ENCODE results near the gene HESX1. TPM values are rescaled to one million over a fixed set of nuclear protein-coding genes. Genes with fewer than 3 reads are reported as not detected.

Gene HESX1
- total and polyA plus RNA-seq, 2 donors from 2014 or later = 0.79 to 2.1 TPM

GRCh38 chr3:57169108-57169507 is 30.7 kb downstream of the HESX1 start:
- Histone ChIP-seq H3K27me3 (ENCODE audit: control insufficient read depth, insufficient read depth, low read length) (no peaks in the 10 kb centered on the region), H3K27ac (ENCODE audit: low read depth in 2 of 2, low read length in 2 of 2) (no peak overlapping the region), H3K9ac (ENCODE audit: low read length in 3 of 3) (no peak overlapping the region), H3K36me3 (ENCODE audit: control insufficient read depth in 2 of 3, insufficient read depth in 3 of 3, low read length in 3 of 3) (no peaks in the 10 kb centered on the region), H3K9me3 (ENCODE audit: control insufficient read depth in 2 of 3, insufficient read depth in 1 of 3, low read length in 3 of 3) (no peaks in the 10 kb centered on the region), H3K4me3 (ENCODE audit: low read length in 3 of 3) (no peak overlapping the region), H3K4me1 (ENCODE audit: control insufficient read depth in 2 of 3, insufficient read depth in 2 of 3, low read depth in 1 of 3, low read length in 3 of 3) (peaks cover 0 to 13% (median 12%) of the 10 kb centered on the region in 3 donors)
- TF ChIP-seq, protein P1, sequence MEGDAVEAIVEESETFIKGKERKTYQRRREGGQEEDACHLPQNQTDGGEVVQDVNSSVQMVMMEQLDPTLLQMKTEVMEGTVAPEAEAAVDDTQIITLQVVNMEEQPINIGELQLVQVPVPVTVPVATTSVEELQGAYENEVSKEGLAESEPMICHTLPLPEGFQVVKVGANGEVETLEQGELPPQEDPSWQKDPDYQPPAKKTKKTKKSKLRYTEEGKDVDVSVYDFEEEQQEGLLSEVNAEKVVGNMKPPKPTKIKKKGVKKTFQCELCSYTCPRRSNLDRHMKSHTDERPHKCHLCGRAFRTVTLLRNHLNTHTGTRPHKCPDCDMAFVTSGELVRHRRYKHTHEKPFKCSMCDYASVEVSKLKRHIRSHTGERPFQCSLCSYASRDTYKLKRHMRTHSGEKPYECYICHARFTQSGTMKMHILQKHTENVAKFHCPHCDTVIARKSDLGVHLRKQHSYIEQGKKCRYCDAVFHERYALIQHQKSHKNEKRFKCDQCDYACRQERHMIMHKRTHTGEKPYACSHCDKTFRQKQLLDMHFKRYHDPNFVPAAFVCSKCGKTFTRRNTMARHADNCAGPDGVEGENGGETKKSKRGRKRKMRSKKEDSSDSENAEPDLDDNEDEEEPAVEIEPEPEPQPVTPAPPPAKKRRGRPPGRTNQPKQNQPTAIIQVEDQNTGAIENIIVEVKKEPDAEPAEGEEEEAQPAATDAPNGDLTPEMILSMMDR (IDR thresholded peaks at IDR 0.05; ENCODE audit: borderline replicate concordance, extremely low read depth, insufficient read depth) = no peak
- peak in 2 of 5 donors; percentile 48 to 54 for DNase-seq
- no peak for FAIRE-seq
- intact Hi-C loops (cut with DNase I) = no loop called here

DNA sequence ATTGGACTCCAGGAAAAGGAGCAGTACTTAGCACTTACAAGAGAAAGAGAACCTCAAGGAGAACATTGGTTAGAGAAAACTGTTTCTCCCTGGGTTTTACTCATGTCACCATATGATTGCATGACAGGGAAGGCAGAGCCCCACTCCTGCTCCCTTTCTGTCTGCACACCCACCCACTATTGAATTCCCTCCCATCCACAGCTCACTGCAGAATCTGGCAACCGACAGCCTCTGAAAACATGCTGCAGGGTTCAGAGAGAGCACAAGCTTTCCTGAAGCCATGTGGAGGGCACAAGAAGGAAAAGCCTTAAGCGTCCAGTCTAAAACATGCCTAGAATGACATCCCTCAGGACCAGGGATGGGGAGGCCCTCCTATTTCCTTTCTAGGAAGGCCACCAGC is 31.6 kb downstream of the HESX1 start:
- intact Hi-C loops (cut with DNase I) = no loop called here
- no peak for FAIRE-seq

DNA sequence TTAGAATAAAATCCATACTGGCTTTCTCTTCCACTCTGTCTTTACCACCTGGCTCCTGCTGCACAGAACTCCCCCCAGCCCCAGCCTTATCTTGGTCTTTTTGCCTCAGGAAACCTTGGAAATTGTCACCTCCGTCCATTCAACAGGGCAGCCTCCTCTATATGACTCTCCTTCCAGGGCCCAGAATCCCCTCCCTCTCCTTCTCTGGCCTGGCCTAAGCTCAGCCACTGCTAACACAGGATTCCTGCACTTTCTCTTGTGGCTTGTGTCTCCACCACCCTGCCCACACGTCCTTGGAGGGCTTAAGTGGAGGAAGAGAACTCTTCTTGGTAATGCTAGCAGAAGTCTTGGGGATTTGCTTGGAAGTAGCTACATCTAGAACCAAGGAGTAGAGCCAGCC is 33.1 kb downstream of the HESX1 start:
- no peak overlapping the region for H3K9ac ChIP-seq (ENCODE audit: low read length in 3 of 3)
- no peaks in the 10 kb centered on the region for H3K9me3 ChIP-seq (ENCODE audit: control insufficient read depth in 2 of 3, insufficient read depth in 1 of 3, low read length in 3 of 3)
- no peaks in the 10 kb centered on the region for H3K36me3 ChIP-seq (ENCODE audit: control insufficient read depth in 2 of 3, insufficient read depth in 3 of 3, low read length in 3 of 3)
- H3K27ac ChIP-seq (ENCODE audit: low read depth in 2 of 2, low read length in 2 of 2) = no peak overlapping the region
- intact Hi-C loops (cut with DNase I) = no loop called here
- peaks cover 9 to 28% (median 25%) of the 10 kb centered on the region in 3 donors for H3K4me1 ChIP-seq (ENCODE audit: control insufficient read depth in 2 of 3, insufficient read depth in 2 of 3, low read depth in 1 of 3, low read length in 3 of 3)
- TF ChIP-seq, protein P1 (IDR thresholded peaks at IDR 0.05; ENCODE audit: borderline replicate concordance, extremely low read depth, insufficient read depth) = no peak
- FAIRE-seq = no peak
- no peak overlapping the region for H3K4me3 ChIP-seq (ENCODE audit: low read length in 3 of 3)
- no peak for DNase-seq
- H3K27me3 ChIP-seq (ENCODE audit: control insufficient read depth, insufficient read depth, low read length) = no peaks in the 10 kb centered on the region

More for the DNA sequence above, 31.6 kb downstream of the HESX1 start:
- H3K4me1 ChIP-seq (ENCODE audit: control insufficient read depth in 2 of 3, insufficient read depth in 2 of 3, low read depth in 1 of 3, low read length in 3 of 3) = peaks cover 2 to 19% (median 13%) of the 10 kb centered on the region in 3 donors
- no peak overlapping the region for H3K4me3 ChIP-seq (ENCODE audit: low read length in 3 of 3)
- H3K9ac ChIP-seq (ENCODE audit: low read length in 3 of 3) = no peak overlapping the region
- no peaks in the 10 kb centered on the region for H3K36me3 ChIP-seq (ENCODE audit: control insufficient read depth in 2 of 3, insufficient read depth in 3 of 3, low read length in 3 of 3)
- no peaks in the 10 kb centered on the region for H3K9me3 ChIP-seq (ENCODE audit: control insufficient read depth in 2 of 3, insufficient read depth in 1 of 3, low read length in 3 of 3)
- no peak overlapping the region for H3K27ac ChIP-seq (ENCODE audit: low read depth in 2 of 2, low read length in 2 of 2)
- no peaks in the 10 kb centered on the region for H3K27me3 ChIP-seq (ENCODE audit: control insufficient read depth, insufficient read depth, low read length)
- TF ChIP-seq, protein P1 (IDR thresholded peaks at IDR 0.05; ENCODE audit: borderline replicate concordance, extremely low read depth, insufficient read depth) = no peak
- no peak for DNase-seq

- Histone ChIP-seq H3K4me3 (ENCODE audit: low read length in 3 of 3) (no peak overlapping the region), H3K4me1 (ENCODE audit: control insufficient read depth in 2 of 3, insufficient read depth in 2 of 3, low read depth in 1 of 3, low read length in 3 of 3) (peaks cover 13 to 35% (median 33%) of the 10 kb centered on the region in 3 donors), H3K36me3 (ENCODE audit: control insufficient read depth in 2 of 3, insufficient read depth in 3 of 3, low read length in 3 of 3) (no peaks in the 10 kb centered on the region), H3K9ac (ENCODE audit: low read length in 3 of 3) (no peak overlapping the region), H3K9me3 (ENCODE audit: control insufficient read depth in 2 of 3, insufficient read depth in 1 of 3, low read length in 3 of 3) (no peaks in the 10 kb centered on the region), H3K27me3 (ENCODE audit: control insufficient read depth, insufficient read depth, low read length) (no peaks in the 10 kb centered on the region), H3K27ac (ENCODE audit: low read depth in 2 of 2, low read length in 2 of 2) (no peak overlapping the region)
- TF ChIP-seq, protein P1 (IDR thresholded peaks at IDR 0.05; ENCODE audit: borderline replicate concordance, extremely low read depth, insufficient read depth) = no peak
- DNase-seq (peak in 2 of 5 donors; percentile 61 to 63), FAIRE-seq (no peak)
- intact Hi-C loops (cut with DNase I) = no loop called here
Measured at GRCh38 chr3:57165641-57166040, 34.1 kb downstream of the HESX1 start.
